H9 (cell line): ENCODE data around the gene PLPPR5. TPM values are rescaled to one million over a fixed set of nuclear protein-coding genes. Genes with fewer than 3 reads are reported as not detected.
A peak's percentile ranks its signal among the peaks of the same experiment; 100 is the strongest.

ENCODE experiments used
- DNase-seq: peaks from one replicate; pipeline ENCODE4 v3.0.0-alpha.2; 2017
- H2AFZ ChIP-seq: one replicate; pipeline ENCODE4 v1.6.1; 2013; ENCODE audit warnings: mild to moderate bottlenecking, low read length, control low read depth, moderate library complexity
- H2AK5ac ChIP-seq: 2 replicates; pipeline ENCODE4 v1.6.1; 2013; ENCODE audit warnings: low read length, control low read depth, mixed read lengths; ENCODE audit not compliant: insufficient read length
- H2BK120ac ChIP-seq: one replicate; pipeline ENCODE4 v1.6.1; 2013; ENCODE audit warnings: low read depth, mild to moderate bottlenecking, low read length, control low read depth, inconsistent platforms; ENCODE audit not compliant: poor library complexity, severe bottlenecking
- H2BK12ac ChIP-seq: 2 replicates; pipeline ENCODE4 v1.6.1; 2013; ENCODE audit warnings: low read length, control low read depth, mixed read lengths, low read depth; ENCODE audit not compliant: insufficient read length
- H2BK15ac ChIP-seq: 2 replicates; pipeline ENCODE4 v1.6.1; 2013; ENCODE audit warnings: low read depth, low read length, control low read depth
- H2BK20ac ChIP-seq: one replicate; pipeline ENCODE4 v1.6.1; 2013; ENCODE audit warnings: low read depth, mild to moderate bottlenecking, low read length, control low read depth, inconsistent platforms; ENCODE audit not compliant: poor library complexity, severe bottlenecking
- H2BK5ac ChIP-seq: 2 replicates; pipeline ENCODE4 v1.6.1; 2013; ENCODE audit warnings: low read length, control low read depth, mixed read lengths; ENCODE audit not compliant: insufficient read length
- H3K14ac ChIP-seq: 2 replicates; pipeline ENCODE4 v1.6.1; 2013; ENCODE audit warnings: low read length, control low read depth; ENCODE audit not compliant: insufficient read depth
- H3K18ac ChIP-seq: 2 replicates; pipeline ENCODE4 v1.6.1; 2013; ENCODE audit warnings: low read depth, mild to moderate bottlenecking, mixed read lengths, low read length, control low read depth; ENCODE audit not compliant: insufficient read length
- H3K23ac ChIP-seq: 2 replicates; pipeline ENCODE4 v1.6.1; 2013; ENCODE audit warnings: low read length, control low read depth, mixed read lengths, low read depth; ENCODE audit not compliant: insufficient read length
- H3K23me2 ChIP-seq: 2 replicates; pipeline ENCODE4 v1.6.1; 2013; ENCODE audit warnings: low read depth, mild to moderate bottlenecking, mixed read lengths, low read length, control low read depth; ENCODE audit not compliant: insufficient read length, poor library complexity, severe bottlenecking
- H3K27ac ChIP-seq: 2 replicates; pipeline ENCODE4 v1.5.1; 2013; ENCODE audit warnings: low read length, control low read depth, mixed read lengths, low read depth; ENCODE audit not compliant: insufficient read length
- H3K27me3 ChIP-seq: 2 replicates; pipeline ENCODE4 v1.6.1; 2013; ENCODE audit warnings: low read length, control low read depth, inconsistent platforms; ENCODE audit not compliant: insufficient read depth
- H3K4ac ChIP-seq: 2 replicates; pipeline ENCODE4 v1.6.1; 2013; ENCODE audit warnings: low read depth, mild to moderate bottlenecking, control low read depth, inconsistent platforms, low read length, moderate library complexity
- H3K4me1 ChIP-seq: 2 replicates; pipeline ENCODE4 v1.6.1; 2013; ENCODE audit warnings: low read length, control low read depth, inconsistent platforms; ENCODE audit not compliant: insufficient read depth
- H3K4me2 ChIP-seq: 2 replicates; pipeline ENCODE4 v1.6.1; 2013; ENCODE audit warnings: low read length, control low read depth, mixed read lengths; ENCODE audit not compliant: insufficient read length, insufficient read depth
- H3K56ac ChIP-seq: 2 replicates; pipeline ENCODE4 v1.6.1; 2013; ENCODE audit warnings: low read depth, mild to moderate bottlenecking, mixed read lengths, low read length, control low read depth; ENCODE audit not compliant: insufficient read length
- H3K79me1 ChIP-seq: 2 replicates; pipeline ENCODE4 v1.6.1; 2013; ENCODE audit warnings: low read depth, mild to moderate bottlenecking, moderate library complexity, low read length, control low read depth, inconsistent platforms; ENCODE audit not compliant: insufficient read depth, poor library complexity, severe bottlenecking
- H3K79me2 ChIP-seq: 2 replicates; pipeline ENCODE4 v1.6.1; 2013; ENCODE audit warnings: low read length, control low read depth, inconsistent platforms; ENCODE audit not compliant: insufficient read depth
- H3K9ac ChIP-seq: 2 replicates; pipeline ENCODE4 v1.6.1; 2013; ENCODE audit warnings: low read length, control low read depth, mixed read lengths; ENCODE audit not compliant: insufficient read length; ENCODE audit errors: extremely low read depth
- H3K9me3 ChIP-seq: one replicate; pipeline ENCODE4 v1.6.1; 2013; ENCODE audit warnings: low read depth, low read length, inconsistent platforms; ENCODE audit not compliant: control insufficient read depth
- H3T11ph ChIP-seq: one replicate; pipeline ENCODE4 v1.6.1; 2013; ENCODE audit warnings: mild to moderate bottlenecking, low read length, control low read depth, inconsistent platforms
- H4K20me1 ChIP-seq: one replicate; pipeline ENCODE4 v1.6.1; 2013; ENCODE audit not compliant: control insufficient read depth, insufficient read length, insufficient read depth
- H4K5ac ChIP-seq: 2 replicates; pipeline ENCODE4 v1.6.1; 2013; ENCODE audit warnings: low read depth, mild to moderate bottlenecking, mixed read lengths, low read length, control low read depth; ENCODE audit not compliant: insufficient read length
- H4K8ac ChIP-seq: replicated peaks from 2 replicates; pipeline ENCODE4 v1.6.1; 2013; ENCODE audit warnings: low read length, control low read depth, mixed read lengths, low read depth; ENCODE audit not compliant: insufficient read length
- H4K91ac ChIP-seq: 2 replicates; pipeline ENCODE4 v1.6.1; 2013; ENCODE audit warnings: low read depth, mild to moderate bottlenecking, moderate library complexity, mixed read lengths, low read length, control low read depth; ENCODE audit not compliant: insufficient read length
- H3K27ac Mint-ChIP-seq, 3 experiments: 2 replicates in 2 of 3; 3 replicates in 1 of 3; pipeline ENCODE4 v1.8.0; 2020 to 2021; ENCODE audit warnings: mixed read lengths in 3 of 3, mild to moderate bottlenecking in 1 of 3, moderate library complexity in 1 of 3
- H3K27me3 Mint-ChIP-seq: 2 replicates; pipeline ENCODE4 v1.8.0; 2021; ENCODE audit warnings: low read depth, mild to moderate bottlenecking, moderate library complexity, mixed read lengths
- H3K36me3 Mint-ChIP-seq, 3 experiments: 2 replicates in 2 of 3; 3 replicates in 1 of 3; pipeline ENCODE4 v1.8.0; 2020 to 2021; ENCODE audit warnings: low read depth in 3 of 3, mixed read lengths in 3 of 3; ENCODE audit not compliant: insufficient read depth in 1 of 3
- H3K4me1 Mint-ChIP-seq, 2 experiments: 2 replicates each; pipeline ENCODE4 v1.8.0; 2020; ENCODE audit warnings: mixed read lengths in 2 of 2
- H3K4me3 Mint-ChIP-seq, 2 experiments: 2 replicates in 1 of 2; 3 replicates in 1 of 2; pipeline ENCODE4 v1.8.0; 2020 to 2021; ENCODE audit warnings: mild to moderate bottlenecking in 2 of 2, mixed read lengths in 2 of 2, moderate library complexity in 1 of 2
- H3K9me3 Mint-ChIP-seq, 2 experiments: 2 replicates in 1 of 2; 3 replicates in 1 of 2; pipeline ENCODE4 v1.8.0; 2020; ENCODE audit warnings: mild to moderate bottlenecking in 2 of 2, mixed read lengths in 2 of 2, moderate library complexity in 1 of 2
- CTCF ChIP-seq: fragments of 200-600 bp; sonication (generic); conservative IDR thresholded peaks from 3 replicates; pipeline ENCODE4 v1.8.0; 2021; ENCODE audit warnings: antibody characterized with exemption, mild to moderate bottlenecking
- WGBS: extraction: QIAGEN DNeasy Blood & Tissue Kit; methylation state at CpG from one replicate; pipeline ENCODE4 v1.1.7; 2013; ENCODE audit warnings: missing lambda C conversion rate, low lambda C conversion rate, mixed read lengths; ENCODE audit not compliant: insufficient read length; ENCODE audit errors: extremely low coverage; 5-methylcytosine and 5-hydroxymethylcytosine counted together
- total RNA-seq: library from RNA; stranded (reverse); gene quantifications from 2 replicates; pipeline ENCODE4 v1.2.1, GENCODE V29; 2021

The PLPPR5 gene
- total RNA-seq, 1 experiment from 2014 or later = 1.4 TPM

GRCh38 chr1:98904684-98905083 lies 100.0 kb downstream of the PLPPR5 start:
- H3T11ph ChIP-seq = no peak overlapping the region
- H3K9me3 ChIP-seq = no peaks in the 10 kb centered on the region
- H2AFZ ChIP-seq = no peak overlapping the region
- no peak overlapping the region for H3K27ac ChIP-seq
- Mint-ChIP-seq H3K9me3 (no peaks in the 10 kb centered on the region), H3K27ac (peak overlapping the region in 1 of 3 experiments; percentile 55; a peak in 2 of 7 replicates), H3K4me1 (no peaks in the 10 kb centered on the region), H3K27me3 (no peaks in the 10 kb centered on the region), H3K4me3 (no peak overlapping the region), H3K36me3 (no peaks in the 10 kb centered on the region)
- H3K79me1 ChIP-seq = no peaks in the 10 kb centered on the region
- H3K23ac ChIP-seq = no peak overlapping the region
- H2BK120ac ChIP-seq = no peak overlapping the region
- H3K14ac ChIP-seq = no peak overlapping the region
- no peaks in the 10 kb centered on the region for H3K27me3 ChIP-seq
- no peak overlapping the region for H4K8ac ChIP-seq
- H4K91ac ChIP-seq = no peak overlapping the region
- no peaks in the 10 kb centered on the region for H3K79me2 ChIP-seq
- no peaks in the 10 kb centered on the region for H4K20me1 ChIP-seq
- H3K4me1 ChIP-seq = no peaks in the 10 kb centered on the region
- no peak overlapping the region for H4K5ac ChIP-seq
- no peak for DNase-seq
- no peak overlapping the region for H2BK12ac ChIP-seq
- H2BK20ac ChIP-seq = no peak overlapping the region
- no peak overlapping the region for H3K18ac ChIP-seq
- H3K4me2 ChIP-seq = no peak overlapping the region
- H3K23me2 ChIP-seq = no peaks in the 10 kb centered on the region
- no peak overlapping the region for H3K56ac ChIP-seq
- H2BK15ac ChIP-seq = no peak overlapping the region
- no peak overlapping the region for H3K9ac ChIP-seq
- TF ChIP-seq CTCF = no peak
- H3K4ac ChIP-seq = no peak overlapping the region
- no CpG with 5 or more reads among the region's 4 CpGs for WGBS
- no peak overlapping the region for H2BK5ac ChIP-seq
- no peak overlapping the region for H2AK5ac ChIP-seq
